ENCODE measurements around the gene NCKIPSD.

Gene NCKIPSD

DNA sequence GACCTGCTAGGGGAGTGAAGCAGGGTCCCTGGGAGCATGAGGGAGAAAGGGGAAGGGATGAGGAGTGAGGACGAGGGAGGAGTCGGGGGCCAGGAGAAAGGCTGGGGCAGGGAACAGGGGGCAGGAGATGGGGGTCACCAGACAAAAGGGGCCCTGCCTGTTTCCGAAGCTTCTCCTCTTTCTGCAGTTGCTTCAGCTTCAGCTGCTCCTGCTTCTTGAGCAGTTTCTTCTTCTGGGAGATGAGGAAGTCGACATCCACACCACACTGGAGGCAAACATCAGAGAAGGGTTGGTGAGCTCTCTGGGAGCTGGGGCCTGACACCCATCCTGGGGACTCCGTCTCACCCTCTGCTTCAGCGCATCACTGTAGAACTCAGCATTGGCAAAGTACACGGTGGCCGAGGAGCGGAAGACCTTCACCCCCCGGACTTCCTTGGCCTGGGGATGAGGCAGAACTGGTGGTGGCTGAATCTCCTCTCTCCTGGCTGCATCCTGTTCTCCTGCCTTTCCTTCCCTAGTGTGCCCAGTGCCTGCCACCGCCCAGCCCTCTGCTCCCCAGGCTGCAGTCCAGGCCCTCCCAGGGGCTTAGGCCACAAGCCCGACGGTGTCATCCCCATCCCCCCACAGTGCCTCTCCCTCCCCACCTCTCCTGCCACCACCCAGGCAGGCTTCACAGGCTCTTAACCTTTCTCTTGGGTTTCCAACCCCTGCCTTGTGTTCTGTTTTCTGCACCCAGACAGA lies 57.3 kb downstream of the NCKIPSD start:
- Histone ChIP-seq H3K27me3 (ENCODE audit: insufficient read depth, low read length) (no peaks in the 10 kb centered on the region), H3K27ac (ENCODE audit: low read length) (no peak overlapping the region), H3K4me3 (ENCODE audit: low read length) (no peak overlapping the region), H3K4me1 (ENCODE audit: insufficient read depth, low read length) (no peaks in the 10 kb centered on the region), H3K36me3 (ENCODE audit: insufficient read depth, low read depth, low read length) (peaks cover 84% of the 10 kb centered on the region), H3K9ac (ENCODE audit: low read depth, low read length) (no peak overlapping the region), H3K9me3 (ENCODE audit: insufficient read depth, low read depth, low read length) (no peaks in the 10 kb centered on the region)

DNA sequence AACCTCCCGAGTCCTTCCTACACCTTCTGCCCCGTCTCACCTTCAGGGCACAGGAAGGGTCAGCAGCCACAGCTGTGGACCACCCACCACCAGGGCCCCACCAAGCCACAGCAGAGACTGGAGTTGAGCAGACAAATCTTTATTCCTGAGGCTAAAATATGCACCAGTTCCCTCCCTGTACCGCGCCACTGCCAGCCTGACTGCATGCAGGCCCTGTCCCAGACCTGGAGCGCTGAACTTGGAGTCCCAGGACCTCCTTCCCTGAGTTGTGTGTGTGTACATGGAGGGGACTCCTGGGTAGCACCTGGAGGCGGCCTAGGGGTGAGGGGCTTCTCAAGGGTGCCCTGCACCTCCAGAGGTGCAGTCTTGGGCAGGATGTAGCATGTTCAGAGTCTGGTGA lies 60.1 kb downstream of the NCKIPSD start:
- H3K36me3 ChIP-seq (ENCODE audit: insufficient read depth, low read depth, low read length): peaks cover 56% of the 10 kb centered on the region
- H3K4me1 ChIP-seq (ENCODE audit: insufficient read depth, low read length): no peaks in the 10 kb centered on the region
- H3K27ac ChIP-seq (ENCODE audit: low read length): no peak overlapping the region
- no peaks in the 10 kb centered on the region for H3K27me3 ChIP-seq (ENCODE audit: insufficient read depth, low read length)
- H3K9ac ChIP-seq (ENCODE audit: low read depth, low read length): no peak overlapping the region
- no peak overlapping the region for H3K4me3 ChIP-seq (ENCODE audit: low read length)
- H3K9me3 ChIP-seq (ENCODE audit: insufficient read depth, low read depth, low read length): no peaks in the 10 kb centered on the region

DNA sequence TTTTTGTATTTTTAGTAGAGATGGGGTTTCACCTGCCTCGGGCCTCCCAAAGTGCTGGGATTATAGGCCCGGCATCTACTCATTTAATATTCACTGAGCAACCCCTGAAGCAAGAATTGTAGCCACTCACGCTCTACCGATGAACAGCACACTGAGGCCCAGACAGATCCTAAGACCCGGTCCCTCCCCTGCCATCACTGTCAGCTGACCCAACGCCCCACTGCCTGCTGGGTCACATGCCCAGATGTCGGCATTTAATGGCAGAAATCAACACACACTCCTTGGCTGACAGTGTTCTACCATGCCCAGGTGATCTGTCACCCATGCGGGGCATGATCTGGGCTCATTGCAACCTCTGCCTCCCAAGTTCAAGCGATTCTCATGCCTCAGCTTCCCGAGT lies 60.9 kb downstream of the NCKIPSD start:
- Histone ChIP-seq H3K4me3 (ENCODE audit: low read length) (no peak overlapping the region), H3K27ac (ENCODE audit: low read length) (no peak overlapping the region), H3K9ac (ENCODE audit: low read depth, low read length) (no peak overlapping the region), H3K36me3 (ENCODE audit: insufficient read depth, low read depth, low read length) (peaks cover 47% of the 10 kb centered on the region), H3K27me3 (ENCODE audit: insufficient read depth, low read length) (no peaks in the 10 kb centered on the region), H3K4me1 (ENCODE audit: insufficient read depth, low read length) (no peaks in the 10 kb centered on the region), H3K9me3 (ENCODE audit: insufficient read depth, low read depth, low read length) (no peaks in the 10 kb centered on the region)

DNA sequence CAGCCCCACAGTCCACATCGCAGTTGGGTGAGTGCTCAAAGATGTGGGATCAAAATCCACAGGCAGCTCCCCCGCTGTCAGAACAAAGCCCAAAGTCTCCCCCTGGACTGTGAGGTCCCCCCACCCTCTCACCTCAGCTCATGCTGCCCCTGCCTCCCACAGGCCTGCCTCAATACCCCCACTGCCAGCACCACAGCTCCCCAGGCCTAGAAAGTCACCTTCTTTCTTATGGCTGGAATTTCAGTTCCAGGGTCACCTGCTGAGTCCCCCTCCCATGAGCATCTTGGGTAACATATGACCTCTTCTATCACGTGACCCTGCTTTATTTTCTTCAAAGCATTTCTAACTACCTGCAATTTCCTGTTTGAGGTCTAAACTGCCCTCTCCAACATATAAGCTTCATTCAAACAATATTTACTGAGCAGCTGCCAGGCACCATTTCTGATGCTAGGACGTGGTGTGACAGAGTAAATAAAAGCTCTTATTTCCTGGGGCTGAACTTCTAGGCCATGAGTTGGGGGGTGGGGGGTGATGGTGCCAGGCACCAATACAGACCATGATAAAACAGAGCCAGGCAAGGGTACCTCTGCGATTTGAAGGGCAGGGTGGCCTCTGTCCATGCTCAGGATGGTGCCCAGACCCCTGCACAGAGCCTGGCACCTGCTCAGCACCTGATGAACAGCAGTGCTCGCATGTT lies 61.7 kb downstream of the NCKIPSD start:
- Histone ChIP-seq H3K36me3 (ENCODE audit: insufficient read depth, low read depth, low read length) (peaks cover 40% of the 10 kb centered on the region), H3K9ac (ENCODE audit: low read depth, low read length) (no peak overlapping the region)

More for the DNA sequence above, 61.7 kb downstream of the NCKIPSD start:
- H3K9me3 ChIP-seq (ENCODE audit: insufficient read depth, low read depth, low read length): no peaks in the 10 kb centered on the region; the same call in 1 of the 2 replicates
- no peaks in the 10 kb centered on the region for H3K4me1 ChIP-seq (ENCODE audit: insufficient read depth, low read length)
- no peak overlapping the region for H3K27ac ChIP-seq (ENCODE audit: low read length)
- H3K4me3 ChIP-seq (ENCODE audit: low read length): no peak overlapping the region
- no peaks in the 10 kb centered on the region for H3K27me3 ChIP-seq (ENCODE audit: insufficient read depth, low read length)
